Nephron (organoid): ENCODE results near the gene TLL1.

Experiments used
- H3K27ac Mint-ChIP-seq, 3 experiments: 2 replicates each; pipeline ENCODE4 v1.8.0; 2020; ENCODE audit warnings: mixed read lengths in 3 of 3, mild to moderate bottlenecking in 2 of 3, moderate library complexity in 1 of 3
- H3K27me3 Mint-ChIP-seq: 2 replicates; pipeline ENCODE4 v1.8.0; 2021; ENCODE audit warnings: low read depth, mild to moderate bottlenecking, moderate library complexity, mixed read lengths
- H3K36me3 Mint-ChIP-seq: 2 replicates; pipeline ENCODE4 v1.8.0; 2020; ENCODE audit warnings: low read depth, mixed read lengths
- H3K4me1 Mint-ChIP-seq: 2 replicates; pipeline ENCODE4 v1.8.0; 2020; ENCODE audit warnings: mixed read lengths
- H3K4me3 Mint-ChIP-seq, 3 experiments: 2 replicates each; pipeline ENCODE4 v1.8.0; 2020; ENCODE audit warnings: mild to moderate bottlenecking in 3 of 3, mixed read lengths in 3 of 3, moderate library complexity in 2 of 3
- H3K9me3 Mint-ChIP-seq: 2 replicates; pipeline ENCODE4 v1.8.0; 2020; ENCODE audit warnings: mixed read lengths
- CTCF ChIP-seq, 3 experiments: fragments of 200-600 bp; sonication (generic); IDR thresholded peaks; one replicate each; pipeline ENCODE4 v1.5.0; 2021; ENCODE audit warnings: antibody characterized with exemption in 3 of 3; ENCODE audit not compliant: unreplicated experiment in 3 of 3

Gene TLL1

GRCh38 chr4:166019441-166020220, 146.6 kb downstream of the TLL1 start:
- Mint-ChIP-seq H3K9me3 (no peaks in the 10 kb centered on the region), H3K27ac (no peak overlapping the region), H3K4me3 (no peak overlapping the region), H3K36me3 (no peaks in the 10 kb centered on the region), H3K4me1 (no peaks in the 10 kb centered on the region), H3K27me3 (no peaks in the 10 kb centered on the region)
- no peak for TF ChIP-seq CTCF (IDR thresholded peaks at IDR 0.05; ENCODE audit: unreplicated experiment in 3 of 3)

GRCh38 chr4:166021617-166022016, 148.6 kb downstream of the TLL1 start:
- H3K4me3 Mint-ChIP-seq, result no peak overlapping the region
- H3K27ac Mint-ChIP-seq, result no peak overlapping the region
- H3K4me1 Mint-ChIP-seq, result no peaks in the 10 kb centered on the region
- no peaks in the 10 kb centered on the region for H3K36me3 Mint-ChIP-seq
- no peak for TF ChIP-seq CTCF (IDR thresholded peaks at IDR 0.05; ENCODE audit: unreplicated experiment in 3 of 3)
- no peaks in the 10 kb centered on the region for H3K9me3 Mint-ChIP-seq
- no peaks in the 10 kb centered on the region for H3K27me3 Mint-ChIP-seq

- Mint-ChIP-seq H3K4me3 (no peak overlapping the region), H3K9me3 (no peaks in the 10 kb centered on the region), H3K36me3 (no peaks in the 10 kb centered on the region), H3K4me1 (peaks cover 4% of the 10 kb centered on the region), H3K27ac (no peak overlapping the region), H3K27me3 (no peaks in the 10 kb centered on the region)
- no peak for TF ChIP-seq CTCF (IDR thresholded peaks at IDR 0.05; ENCODE audit: unreplicated experiment in 3 of 3)
Measured at GRCh38 chr4:166034965-166035364, 161.9 kb downstream of the TLL1 start.

GRCh38 chr4:166039822-166040221, 166.8 kb downstream of the TLL1 start:
- no peak for TF ChIP-seq CTCF (IDR thresholded peaks at IDR 0.05; ENCODE audit: unreplicated experiment in 3 of 3)
- peaks cover 4% of the 10 kb centered on the region for H3K4me1 Mint-ChIP-seq
- no peaks in the 10 kb centered on the region for H3K27me3 Mint-ChIP-seq
- H3K9me3 Mint-ChIP-seq, result no peaks in the 10 kb centered on the region
- no peak overlapping the region for H3K4me3 Mint-ChIP-seq
- peak overlapping the region in 1 of 3 experiments; percentile 21 for H3K27ac Mint-ChIP-seq
- H3K36me3 Mint-ChIP-seq, result no peaks in the 10 kb centered on the region

GRCh38 chr4:166042510-166043055, 169.5 kb downstream of the TLL1 start:
- Mint-ChIP-seq H3K4me3 (no peak overlapping the region), H3K27me3 (no peaks in the 10 kb centered on the region), H3K4me1 (peaks cover 4% of the 10 kb centered on the region), H3K27ac (no peak overlapping the region), H3K9me3 (no peaks in the 10 kb centered on the region), H3K36me3 (no peaks in the 10 kb centered on the region)
- TF ChIP-seq CTCF (IDR thresholded peaks at IDR 0.05; ENCODE audit: unreplicated experiment in 3 of 3), result no peak

- TF ChIP-seq CTCF (IDR thresholded peaks at IDR 0.05; ENCODE audit: unreplicated experiment in 3 of 3), result no peak
- Mint-ChIP-seq H3K27me3 (no peaks in the 10 kb centered on the region), H3K4me1 (no peaks in the 10 kb centered on the region), H3K9me3 (no peaks in the 10 kb centered on the region), H3K4me3 (no peak overlapping the region), H3K36me3 (no peaks in the 10 kb centered on the region), H3K27ac (no peak overlapping the region)
Measured at GRCh38 chr4:166043801-166044200, 170.8 kb downstream of the TLL1 start.
